GM18870 (cell line): ENCODE data around the gene ZFP36.

Experiments used
- ATAC-seq: cut with Tn5 transposase; IDR thresholded peaks from one replicate; pipeline ENCODE4 v1.9.1; 2021; ENCODE audit warnings: moderate library complexity; ENCODE audit not compliant: unreplicated experiment

Gene ZFP36

DNA sequence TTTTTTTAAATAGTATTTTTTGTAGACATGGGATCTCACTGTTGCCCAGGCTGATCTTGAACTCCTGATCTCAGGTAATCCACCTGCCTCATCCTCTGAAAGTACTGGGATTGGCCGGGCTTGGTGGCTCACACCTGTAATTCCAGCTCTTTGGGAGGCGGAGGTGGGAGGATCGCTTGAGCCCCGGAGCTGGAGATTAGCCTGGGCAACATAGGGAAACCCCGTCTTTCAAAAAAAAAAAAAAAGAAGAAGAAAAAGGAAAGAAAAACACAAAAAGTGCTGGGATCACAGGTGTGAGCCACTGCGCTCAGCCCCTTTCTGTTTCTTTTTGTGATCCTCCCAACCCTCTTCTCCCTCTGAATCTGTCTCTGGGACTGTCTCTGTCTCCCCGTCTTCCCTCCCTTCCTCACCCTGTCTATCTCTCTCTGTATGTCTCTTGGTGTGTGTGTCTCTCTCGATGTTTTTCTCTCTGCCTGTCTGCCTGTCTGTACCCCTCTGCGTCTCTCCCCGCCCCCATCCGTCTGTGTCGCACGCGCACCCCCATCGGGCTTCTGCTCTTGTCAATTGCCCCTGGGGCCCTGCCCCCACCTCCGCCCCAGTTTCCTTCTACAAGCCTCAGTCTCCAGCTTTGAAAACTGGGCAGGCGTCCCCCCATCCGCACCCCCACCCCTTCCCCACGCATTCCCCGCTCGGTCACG lies 540 bp upstream of the ZFP36 start:
- no peak for ATAC-seq

DNA sequence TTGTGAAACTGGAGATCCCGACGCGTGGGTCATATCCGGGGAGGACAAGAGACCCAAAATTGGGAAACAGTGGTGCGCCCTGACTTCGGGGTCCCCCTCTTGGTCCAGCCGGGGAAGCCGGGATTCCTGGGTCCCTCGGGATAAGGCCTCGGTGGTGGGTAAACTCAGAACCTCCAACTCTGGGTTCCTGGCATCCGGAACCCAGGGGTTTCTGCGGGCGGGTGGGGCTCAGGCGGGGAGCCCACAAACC lies 688 bp downstream of the ZFP36 start:
- ATAC-seq: no peak

DNA sequence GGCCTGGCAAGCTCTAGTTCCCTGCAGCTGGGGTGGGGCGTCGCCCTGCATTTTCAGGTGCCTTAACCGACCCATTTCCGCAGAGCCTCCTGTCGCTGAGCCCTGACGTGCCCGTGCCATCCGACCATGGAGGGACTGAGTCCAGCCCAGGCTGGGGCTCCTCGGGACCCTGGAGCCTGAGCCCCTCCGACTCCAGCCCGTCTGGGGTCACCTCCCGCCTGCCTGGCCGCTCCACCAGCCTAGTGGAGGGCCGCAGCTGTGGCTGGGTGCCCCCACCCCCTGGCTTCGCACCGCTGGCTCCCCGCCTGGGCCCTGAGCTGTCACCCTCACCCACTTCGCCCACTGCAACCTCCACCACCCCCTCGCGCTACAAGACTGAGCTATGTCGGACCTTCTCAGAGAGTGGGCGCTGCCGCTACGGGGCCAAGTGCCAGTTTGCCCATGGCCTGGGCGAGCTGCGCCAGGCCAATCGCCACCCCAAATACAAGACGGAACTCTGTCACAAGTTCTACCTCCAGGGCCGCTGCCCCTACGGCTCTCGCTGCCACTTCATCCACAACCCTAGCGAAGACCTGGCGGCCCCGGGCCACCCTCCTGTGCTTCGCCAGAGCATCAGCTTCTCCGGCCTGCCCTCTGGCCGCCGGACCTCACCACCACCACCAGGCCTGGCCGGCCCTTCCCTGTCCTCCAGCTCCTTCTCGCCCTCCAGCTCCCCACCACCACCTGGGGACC lies 1.2 kb downstream of the ZFP36 start:
- ATAC-seq: no peak

DNA sequence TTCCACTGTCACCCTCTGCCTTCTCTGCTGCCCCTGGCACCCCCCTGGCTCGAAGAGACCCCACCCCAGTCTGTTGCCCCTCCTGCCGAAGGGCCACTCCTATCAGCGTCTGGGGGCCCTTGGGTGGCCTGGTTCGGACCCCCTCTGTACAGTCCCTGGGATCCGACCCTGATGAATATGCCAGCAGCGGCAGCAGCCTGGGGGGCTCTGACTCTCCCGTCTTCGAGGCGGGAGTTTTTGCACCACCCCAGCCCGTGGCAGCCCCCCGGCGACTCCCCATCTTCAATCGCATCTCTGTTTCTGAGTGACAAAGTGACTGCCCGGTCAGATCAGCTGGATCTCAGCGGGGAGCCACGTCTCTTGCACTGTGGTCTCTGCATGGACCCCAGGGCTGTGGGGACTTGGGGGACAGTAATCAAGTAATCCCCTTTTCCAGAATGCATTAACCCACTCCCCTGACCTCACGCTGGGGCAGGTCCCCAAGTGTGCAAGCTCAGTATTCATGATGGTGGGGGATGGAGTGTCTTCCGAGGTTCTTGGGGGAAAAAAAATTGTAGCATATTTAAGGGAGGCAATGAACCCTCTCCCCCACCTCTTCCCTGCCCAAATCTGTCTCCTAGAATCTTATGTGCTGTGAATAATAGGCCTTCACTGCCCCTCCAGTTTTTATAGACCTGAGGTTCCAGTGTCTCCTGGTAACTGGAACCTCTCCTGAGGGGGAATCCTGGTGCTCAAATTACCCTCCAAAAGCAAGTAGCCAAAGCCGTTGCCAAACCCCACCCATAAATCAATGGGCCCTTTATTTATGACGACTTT lies 2.0 kb downstream of the ZFP36 start:
- no peak for ATAC-seq

DNA sequence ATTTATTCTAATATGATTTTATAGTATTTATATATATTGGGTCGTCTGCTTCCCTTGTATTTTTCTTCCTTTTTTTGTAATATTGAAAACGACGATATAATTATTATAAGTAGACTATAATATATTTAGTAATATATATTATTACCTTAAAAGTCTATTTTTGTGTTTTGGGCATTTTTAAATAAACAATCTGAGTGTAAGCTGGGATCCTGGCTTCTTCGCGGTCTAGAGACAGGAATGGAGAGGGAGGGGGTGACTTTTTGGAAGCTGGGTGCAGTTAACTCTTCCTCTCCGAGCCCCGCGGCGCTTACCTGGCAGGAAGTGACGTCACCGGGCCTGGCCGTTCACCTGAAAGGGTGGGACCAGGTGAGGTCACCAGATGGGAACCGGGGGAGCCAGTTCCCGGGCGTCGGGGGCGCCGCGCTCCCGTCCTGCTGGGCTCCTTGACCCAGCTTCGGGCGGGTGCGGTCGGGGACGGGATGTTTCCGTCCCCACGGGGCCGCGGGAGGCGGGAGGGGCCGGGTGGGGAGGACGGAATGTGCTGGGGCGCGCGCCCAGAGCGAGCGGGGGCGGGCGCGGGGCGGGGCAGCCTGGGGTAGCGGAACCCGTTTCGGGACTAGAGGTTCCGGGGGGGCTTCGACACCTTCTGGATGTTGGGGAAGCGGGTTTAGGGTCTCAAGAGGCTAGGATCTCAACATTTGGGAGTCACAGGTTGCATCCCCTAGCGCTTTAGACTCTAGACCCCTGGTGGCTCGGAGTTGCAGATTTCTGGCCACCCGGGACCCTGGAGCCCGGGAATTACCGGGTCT lies 2.8 kb downstream of the ZFP36 start:
- ATAC-seq: no peak

DNA sequence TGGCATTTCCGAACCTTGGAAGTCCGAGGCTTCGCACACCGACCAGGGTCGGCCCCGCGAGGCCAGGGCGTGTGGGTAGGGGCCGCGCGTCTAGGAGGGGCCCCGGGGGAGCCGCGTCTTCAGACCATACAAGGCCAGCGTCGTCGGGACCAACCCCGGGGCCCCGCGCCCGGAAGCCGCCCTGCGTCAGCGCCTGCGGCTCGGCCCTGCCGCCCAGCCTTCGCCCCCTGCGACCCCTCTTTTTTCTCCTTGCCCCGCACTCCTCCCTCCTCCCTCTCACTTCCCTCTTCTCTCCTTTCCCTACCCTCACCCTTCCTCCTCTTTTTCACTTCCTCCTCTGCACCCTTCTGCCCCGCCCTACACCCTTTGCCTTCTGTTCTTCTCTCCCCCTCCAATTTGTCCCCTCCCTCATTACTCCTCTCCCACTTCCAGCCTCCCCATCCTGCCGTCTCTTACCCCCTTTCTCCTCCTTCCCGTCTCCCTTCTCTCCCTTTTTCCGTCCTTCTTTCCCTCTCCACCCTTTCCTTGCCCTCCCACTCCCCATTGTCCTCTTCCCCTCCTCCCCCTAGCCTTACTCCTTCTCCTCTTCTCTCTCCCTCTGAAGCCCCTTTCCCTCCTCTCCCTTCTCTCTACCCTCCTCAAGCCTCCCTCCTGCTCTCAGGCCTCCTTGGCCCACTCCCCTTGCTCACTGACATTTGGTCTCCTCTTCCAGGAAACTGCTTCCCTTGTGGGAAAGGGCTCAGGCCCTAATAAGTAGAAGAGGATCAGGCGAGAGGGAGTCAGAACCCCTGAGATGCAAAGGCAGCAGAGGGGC lies 3.6 kb downstream of the ZFP36 start:
- ATAC-seq: no peak

DNA sequence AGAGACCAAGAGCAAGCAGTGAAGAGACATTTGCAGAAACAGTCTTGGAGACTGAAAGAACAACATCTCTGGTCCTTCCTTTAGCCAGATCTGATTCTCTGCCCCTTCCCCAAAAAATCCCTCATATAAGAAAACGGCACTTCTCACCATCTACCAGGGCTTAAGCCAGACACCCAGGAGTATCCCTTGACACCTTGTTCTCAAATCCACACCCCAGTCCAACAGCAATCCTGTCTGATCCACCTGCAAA lies 4.1 kb downstream of the ZFP36 start:
- ATAC-seq: no peak

DNA sequence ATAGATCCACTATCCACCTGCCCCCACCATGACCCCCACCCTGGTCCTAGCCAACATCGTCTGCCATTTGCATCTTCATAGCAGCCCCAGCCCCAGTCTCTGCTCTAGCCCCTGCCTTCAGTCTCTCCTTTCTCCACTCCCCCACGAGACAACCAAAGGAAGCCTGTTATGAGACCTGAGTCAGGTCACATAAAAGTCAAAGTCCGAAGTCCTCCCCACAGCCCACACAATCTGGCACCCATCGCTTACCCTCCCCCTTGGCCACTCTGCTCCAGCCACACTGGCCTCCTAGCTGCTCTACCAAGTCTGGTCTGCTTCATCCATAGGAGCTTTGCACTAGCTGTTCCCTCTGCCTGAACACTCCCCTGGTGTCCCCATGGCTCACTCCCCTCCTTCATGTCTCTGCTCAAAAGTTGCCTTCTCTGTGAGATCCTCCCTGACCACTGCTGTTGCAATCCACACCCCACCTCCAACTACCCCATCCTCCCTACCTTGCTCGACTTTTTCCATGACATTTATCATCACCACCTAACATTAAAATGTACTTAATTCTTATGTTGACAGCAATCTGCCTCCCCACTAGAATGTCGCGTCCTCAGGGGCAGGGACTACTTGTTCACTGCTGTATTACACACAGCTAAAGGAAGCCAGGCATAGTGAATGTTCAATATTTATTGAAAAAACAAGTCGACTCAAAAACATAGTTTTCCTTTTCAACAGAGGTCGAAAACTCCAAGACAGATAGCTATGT lies 4.6 kb downstream of the ZFP36 start:
- ATAC-seq: no peak

DNA sequence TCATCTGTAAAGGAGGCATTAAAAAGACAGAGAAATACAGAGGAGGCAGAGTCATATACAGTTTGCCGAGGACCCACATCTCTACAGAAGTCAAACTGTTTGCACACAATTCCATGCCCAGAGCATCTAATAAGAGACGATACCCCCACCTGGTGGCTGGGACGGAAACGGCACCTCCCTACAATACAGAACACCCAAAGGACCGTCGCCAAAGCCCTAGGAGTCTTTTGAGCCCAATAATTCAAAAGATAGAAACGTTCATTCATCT lies 5.1 kb downstream of the ZFP36 start:
- peak; percentile 32 for ATAC-seq

DNA sequence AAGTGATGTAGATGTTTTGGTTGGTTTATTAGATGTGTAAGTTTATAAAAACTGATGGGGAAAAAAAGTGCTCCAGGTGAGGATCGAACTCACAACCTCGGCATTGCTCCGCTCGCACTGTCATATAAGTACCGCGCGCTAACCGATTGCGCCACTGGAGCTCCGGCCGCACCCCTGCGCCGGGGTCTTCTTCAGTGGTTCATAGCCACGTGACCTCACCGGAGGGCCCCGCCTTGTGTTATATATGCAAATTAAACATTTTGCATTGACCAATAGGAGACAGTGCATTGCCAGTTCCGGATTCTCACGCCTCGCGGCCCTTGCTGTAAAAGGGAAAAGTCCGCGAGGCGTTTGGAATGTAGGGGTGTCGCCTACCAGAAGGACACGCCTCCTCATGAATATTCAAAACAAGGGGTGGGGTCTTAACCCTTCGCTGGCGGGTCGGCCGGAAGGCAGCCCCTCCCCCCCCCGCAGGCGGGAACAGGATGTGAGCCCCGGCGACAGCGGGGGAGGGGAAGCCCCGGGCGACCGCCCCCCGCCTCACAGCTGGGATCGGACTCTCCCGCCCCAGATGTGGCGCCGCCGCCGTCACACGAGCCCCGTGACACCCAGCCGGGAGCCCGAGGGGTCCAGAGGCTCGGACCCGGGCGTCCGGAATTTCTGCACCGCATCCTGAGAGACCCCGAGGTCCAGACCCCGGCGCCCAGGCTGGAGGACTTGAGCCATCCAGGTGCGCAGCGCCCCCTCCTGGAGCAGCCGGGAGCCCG lies 5.6 kb downstream of the ZFP36 start, which contains the start of gene PLEKHG2:
Gene PLEKHG2 (plus strand): TSS at position 570 of the 767 bp plus-strand sequence. CDS start 1,418 bp downstream, outside the sequence.
- peak; percentile 62 for ATAC-seq

DNA sequence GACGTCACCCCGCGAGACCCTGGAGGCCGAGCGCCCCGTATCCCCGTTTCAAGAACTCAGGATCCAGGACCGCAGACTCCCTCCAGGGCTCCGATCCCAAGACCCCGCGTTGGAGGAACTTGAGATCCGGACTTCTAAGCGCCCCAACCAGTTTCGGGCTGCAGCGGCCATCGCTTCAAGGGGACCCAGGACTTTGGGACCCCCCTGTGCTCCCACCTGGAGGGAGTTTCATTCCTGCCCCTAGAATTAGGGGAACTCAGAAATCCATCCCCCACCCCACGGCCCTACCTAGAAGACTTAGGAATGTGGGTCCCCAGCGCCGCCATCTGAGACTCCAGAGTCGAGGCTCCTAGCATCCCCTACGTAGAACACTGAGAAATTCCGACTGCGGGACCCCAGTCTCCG lies 6.2 kb downstream of the ZFP36 start:
- ATAC-seq: no peak

DNA sequence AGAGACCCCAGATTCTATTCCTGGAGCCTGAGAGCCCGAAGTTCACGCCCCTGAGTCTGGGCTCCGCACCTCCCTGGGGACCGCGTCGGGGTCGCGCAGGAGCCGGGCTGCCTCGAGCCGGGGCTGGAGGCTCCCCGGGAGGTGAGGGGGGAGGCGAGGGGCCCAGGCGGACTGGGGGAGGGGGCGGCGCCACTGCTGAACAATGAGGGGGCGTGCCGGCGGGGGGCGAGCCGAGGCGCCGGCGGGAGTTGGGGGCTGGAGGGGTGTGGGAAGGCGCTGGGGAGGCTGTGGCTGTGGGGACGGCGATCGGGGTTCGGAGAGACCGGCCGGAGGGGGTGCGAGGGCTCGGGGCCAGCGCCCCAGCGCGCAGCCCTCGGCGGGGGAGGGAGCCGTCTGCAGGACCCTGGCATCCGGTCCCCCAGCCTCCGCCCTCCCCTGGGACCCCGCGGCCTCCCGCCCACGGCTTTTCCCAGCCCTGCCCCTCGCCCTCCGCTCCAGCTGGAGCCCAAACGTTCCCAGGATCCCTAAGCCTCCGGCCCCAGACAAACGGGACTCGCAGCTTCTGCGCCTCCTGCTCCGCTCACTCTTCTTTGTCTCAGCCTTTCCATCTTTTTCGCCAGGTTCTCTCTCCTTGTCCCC lies 6.7 kb downstream of the ZFP36 start:
- no peak for ATAC-seq

DNA sequence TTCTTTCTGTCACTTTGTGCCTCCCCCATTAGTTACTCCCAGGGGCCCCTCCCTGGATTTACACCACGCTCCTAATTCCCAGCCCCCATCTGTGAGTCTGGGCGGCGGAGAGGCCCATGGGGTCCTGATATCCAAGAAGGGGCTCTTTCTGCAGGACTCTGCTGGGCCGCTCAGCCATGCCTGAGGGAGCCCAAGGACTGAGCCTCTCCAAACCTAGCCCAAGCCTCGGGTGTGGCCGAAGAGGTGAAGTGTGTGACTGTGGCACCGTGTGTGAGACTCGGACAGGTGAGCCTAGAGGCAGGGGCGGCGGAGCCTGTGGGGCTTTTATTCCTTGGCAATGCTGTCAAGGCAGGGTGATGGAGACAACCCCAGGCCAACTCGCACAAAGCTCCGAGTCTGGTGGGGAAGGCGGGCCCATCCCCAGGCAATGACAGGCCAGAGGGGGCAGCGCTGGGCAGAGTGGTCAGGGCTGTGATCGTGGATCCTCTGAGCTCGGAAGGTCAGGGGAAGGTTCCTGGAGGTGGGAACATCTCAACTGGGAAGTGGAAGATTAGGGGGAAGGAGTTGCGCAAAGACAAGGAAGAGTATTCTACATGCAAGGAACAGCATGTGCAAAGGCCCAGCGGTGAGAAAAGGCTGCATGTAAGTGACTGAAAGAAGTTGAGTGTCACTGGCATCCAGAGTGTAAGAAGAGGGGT lies 7.4 kb downstream of the ZFP36 start:
- ATAC-seq: no peak

DNA sequence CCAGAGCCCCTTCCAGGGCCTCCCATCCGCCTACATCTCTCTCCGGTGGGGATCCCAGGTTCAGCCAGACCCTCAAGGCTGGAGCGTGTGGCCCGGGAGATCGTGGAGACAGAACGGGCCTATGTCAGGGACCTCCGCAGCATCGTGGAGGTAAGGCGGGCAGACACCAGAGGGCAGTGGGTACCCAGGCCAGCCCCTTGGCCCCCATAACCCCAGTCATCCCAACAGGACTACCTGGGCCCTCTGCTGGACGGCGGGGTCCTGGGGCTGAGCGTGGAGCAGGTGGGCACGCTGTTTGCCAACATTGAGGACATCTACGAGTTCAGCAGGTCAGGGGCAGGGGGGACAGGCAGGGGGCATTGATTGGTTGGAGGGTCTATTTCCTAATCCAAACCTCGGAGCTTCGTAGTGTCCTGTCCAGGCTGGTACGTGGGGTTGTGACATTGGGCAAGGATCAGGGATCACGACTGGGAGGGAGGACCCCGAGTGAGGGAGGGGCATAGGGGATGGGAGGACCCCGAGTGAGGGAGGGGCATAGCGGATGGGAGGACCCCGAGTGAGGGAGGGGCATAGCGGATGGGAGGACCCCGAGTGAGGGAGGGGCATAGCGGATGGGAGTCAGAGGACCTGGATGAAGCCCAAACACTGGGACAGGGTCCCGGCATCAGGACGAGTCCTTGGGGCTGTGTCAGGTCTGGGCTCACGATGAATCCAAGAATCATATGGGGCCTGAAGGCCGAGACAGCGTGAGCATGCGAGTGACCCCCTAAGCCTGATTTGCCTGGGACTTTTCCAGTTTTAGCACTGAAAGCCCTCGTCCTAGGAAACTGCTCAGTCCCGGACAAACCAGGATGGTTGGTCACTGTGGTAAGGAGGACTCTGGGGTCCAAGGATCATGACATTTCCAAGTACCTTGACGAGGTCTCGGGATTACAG lies 8.7 kb downstream of the ZFP36 start:
- ATAC-seq: no peak

DNA sequence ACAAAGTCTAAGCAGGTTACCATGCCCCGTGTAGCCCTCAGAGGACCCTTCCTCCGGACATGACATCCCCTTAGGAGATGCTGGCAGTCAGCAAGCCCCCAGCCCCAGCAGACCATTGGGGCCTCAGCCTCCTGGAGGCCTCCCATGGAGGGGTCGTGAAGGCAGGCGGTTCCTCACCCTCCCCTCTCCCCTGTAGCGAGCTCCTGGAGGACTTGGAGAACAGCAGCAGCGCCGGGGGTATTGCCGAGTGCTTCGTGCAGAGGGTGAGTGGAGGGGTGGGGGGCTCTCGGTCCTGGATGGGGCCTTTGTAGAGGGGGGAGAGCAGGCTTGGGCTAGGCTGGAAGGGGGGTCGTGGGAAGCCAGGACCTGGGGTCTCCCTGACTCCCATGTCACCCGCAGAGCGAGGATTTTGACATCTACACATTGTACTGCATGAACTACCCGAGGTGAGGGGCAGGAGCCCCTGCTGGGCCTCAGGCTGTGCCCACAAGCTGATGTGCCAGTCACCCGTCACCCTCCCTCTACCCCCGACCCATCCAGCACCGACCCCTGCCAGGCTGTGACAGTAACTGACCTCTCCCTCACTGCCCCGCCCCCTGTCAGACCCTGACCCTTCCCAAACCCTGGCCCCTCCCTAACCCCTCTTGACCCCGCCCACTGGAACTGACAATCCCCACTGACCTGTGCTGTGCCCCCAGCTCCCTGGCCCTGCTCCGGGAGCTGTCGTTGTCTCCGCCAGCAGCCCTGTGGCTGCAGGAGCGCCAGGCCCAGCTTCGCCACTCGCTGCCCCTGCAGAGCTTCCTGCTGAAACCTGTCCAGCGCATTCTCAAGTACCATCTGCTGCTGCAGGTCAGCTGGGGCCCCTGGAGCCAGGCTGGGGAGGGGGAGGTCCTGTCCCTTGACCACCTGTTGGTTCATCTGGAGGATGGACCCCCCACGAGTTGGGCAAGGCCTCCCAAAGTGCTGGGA lies 9.8 kb downstream of the ZFP36 start:
- no peak for ATAC-seq
